HG03442 (cell line): ENCODE measurements around the gene LHPP.

Source experiments
- ATAC-seq: cut with Tn5 transposase; IDR thresholded peaks from one replicate; pipeline ENCODE4 v1.9.1; 2021; ENCODE audit warnings: mild to moderate bottlenecking, moderate library complexity; ENCODE audit not compliant: unreplicated experiment

LHPP gene

GRCh38 chr10:124651402-124651891, 189.8 kb downstream of the LHPP start:
- no peak for ATAC-seq

- no peak for ATAC-seq
These were observed 190.6 kb downstream of the LHPP start for GRCh38 chr10:124652200-124652599.

GRCh38 chr10:124652701-124653100, 191.1 kb downstream of the LHPP start:
- ATAC-seq, result no peak

GRCh38 chr10:124653311-124653710, 191.7 kb downstream of the LHPP start:
- no peak for ATAC-seq

GRCh38 chr10:124653811-124654651, 192.4 kb downstream of the LHPP start:
- ATAC-seq, result no peak

- no peak for ATAC-seq
These were observed 193.1 kb downstream of the LHPP start for GRCh38 chr10:124654686-124655085.

- no peak for ATAC-seq
These were observed 193.8 kb downstream of the LHPP start for GRCh38 chr10:124655191-124656112.

- ATAC-seq, result no peak
These were observed 194.5 kb downstream of the LHPP start for GRCh38 chr10:124656113-124656490.

- no peak for ATAC-seq
These were observed 194.9 kb downstream of the LHPP start for GRCh38 chr10:124656541-124656940.

- no peak for ATAC-seq
These were observed 196.2 kb downstream of the LHPP start for GRCh38 chr10:124657806-124658205.

- no peak for ATAC-seq
These were observed 197.1 kb downstream of the LHPP start for GRCh38 chr10:124658591-124659242.

GRCh38 chr10:124659380-124659779, 197.8 kb downstream of the LHPP start:
- ATAC-seq, result no peak

- no peak for ATAC-seq
These were observed 198.9 kb downstream of the LHPP start for GRCh38 chr10:124660404-124661125.

- ATAC-seq, result no peak
These were observed 200.1 kb downstream of the LHPP start for GRCh38 chr10:124661660-124662180.

- no peak for ATAC-seq
These were observed 201.6 kb downstream of the LHPP start for GRCh38 chr10:124663228-124663627.
